ENCODE measurements around the gene COL5A1. TPM values are rescaled to one million over a fixed set of nuclear protein-coding genes. Genes with fewer than 3 reads are reported as not detected.

Gene COL5A1
- total RNA-seq, 1 donor from 2014 or later: 6.1 TPM

- H3K79me2 ChIP-seq (ENCODE audit: low read depth): no peaks in the 10 kb centered on the region
- H3K36me3 ChIP-seq: no peaks in the 10 kb centered on the region
- no peaks in the 10 kb centered on the region for H3K27me3 ChIP-seq
- no peaks in the 10 kb centered on the region for H4K20me1 ChIP-seq (ENCODE audit: low read depth)
- H3K9me3 Mint-ChIP-seq: no peaks in the 10 kb centered on the region
- H3K27ac ChIP-seq: no peak overlapping the region
- no peak overlapping the region for H3K4me3 ChIP-seq
- H2AFZ ChIP-seq (replicated peaks): no peak overlapping the region
- H3K9me3 ChIP-seq (ENCODE audit: low read depth): no peaks in the 10 kb centered on the region
- H3K4me2 ChIP-seq: no peak overlapping the region
- H3K4me1 Mint-ChIP-seq: peaks cover 12% of the 10 kb centered on the region
- H3K4me1 ChIP-seq: no peaks in the 10 kb centered on the region
- H3K4me3 Mint-ChIP-seq: no peak overlapping the region
- H3K27ac Mint-ChIP-seq: no peak overlapping the region
- peak; percentile 13 for DNase-seq (ENCODE audit: low spot score)
- no peak overlapping the region for H3K9ac ChIP-seq
- H3F3A ChIP-seq (ENCODE audit: low read depth): no peaks in the 10 kb centered on the region
- peaks cover 6% of the 10 kb centered on the region for H3K27me3 Mint-ChIP-seq (ENCODE audit: insufficient read depth, low read depth)
- no peak for TF ChIP-seq EZH2 (IDR thresholded peaks at IDR 0.05)
- TF ChIP-seq EZH2phosphoT487 (IDR thresholded peaks at IDR 0.05): no peak
- no peak for TF ChIP-seq CTCF (IDR thresholded peaks at IDR 0.05)
- no peaks in the 10 kb centered on the region for H3K36me3 Mint-ChIP-seq
Observed at GRCh38 chr9:134707731-134708671, 66.4 kb downstream of the COL5A1 start.

- no peaks in the 10 kb centered on the region for H3F3A ChIP-seq (ENCODE audit: low read depth)
- no peaks in the 10 kb centered on the region for H3K4me1 ChIP-seq
- TF ChIP-seq CTCF (IDR thresholded peaks at IDR 0.05): no peak
- peak overlapping the region; percentile 86 for H3K27ac Mint-ChIP-seq
- H3K36me3 ChIP-seq: no peaks in the 10 kb centered on the region
- H3K27me3 ChIP-seq: no peaks in the 10 kb centered on the region
- no peaks in the 10 kb centered on the region for H3K9me3 Mint-ChIP-seq
- DNase-seq (ENCODE audit: low spot score): no peak
- H3K9ac ChIP-seq: no peak overlapping the region
- no peaks in the 10 kb centered on the region for H3K36me3 Mint-ChIP-seq
- H3K9me3 ChIP-seq (ENCODE audit: low read depth): no peaks in the 10 kb centered on the region
- peaks cover 6% of the 10 kb centered on the region for H3K27me3 Mint-ChIP-seq (ENCODE audit: insufficient read depth, low read depth)
- no peaks in the 10 kb centered on the region for H3K79me2 ChIP-seq (ENCODE audit: low read depth)
- H3K4me3 ChIP-seq: no peak overlapping the region
- no peaks in the 10 kb centered on the region for H4K20me1 ChIP-seq (ENCODE audit: low read depth)
- no peak overlapping the region for H3K4me3 Mint-ChIP-seq
- no peak overlapping the region for H3K4me2 ChIP-seq
- H2AFZ ChIP-seq (replicated peaks): no peak overlapping the region
- peaks cover 12% of the 10 kb centered on the region for H3K4me1 Mint-ChIP-seq
- H3K27ac ChIP-seq: no peak overlapping the region
Observed at GRCh38 chr9:134708672-134709038, 67.1 kb downstream of the COL5A1 start.

- no peaks in the 10 kb centered on the region for H3K36me3 Mint-ChIP-seq
- Histone ChIP-seq H3K4me1 (no peaks in the 10 kb centered on the region), H2AFZ (replicated peaks) (no peak overlapping the region), H3K4me2 (no peak overlapping the region), H3F3A (ENCODE audit: low read depth) (no peaks in the 10 kb centered on the region), H4K20me1 (ENCODE audit: low read depth) (no peaks in the 10 kb centered on the region), H3K27me3 (no peaks in the 10 kb centered on the region), H3K36me3 (no peaks in the 10 kb centered on the region), H3K9ac (no peak overlapping the region), H3K79me2 (ENCODE audit: low read depth) (no peaks in the 10 kb centered on the region), H3K4me3 (no peak overlapping the region), H3K9me3 (ENCODE audit: low read depth) (no peaks in the 10 kb centered on the region), H3K27ac (no peak overlapping the region)
- peaks cover 6% of the 10 kb centered on the region for H3K4me1 Mint-ChIP-seq
- no peak for DNase-seq (ENCODE audit: low spot score)
- H3K4me3 Mint-ChIP-seq: no peak overlapping the region
- H3K9me3 Mint-ChIP-seq: peaks cover 5% of the 10 kb centered on the region
- H3K27ac Mint-ChIP-seq: no peak overlapping the region
- peaks cover 6% of the 10 kb centered on the region for H3K27me3 Mint-ChIP-seq (ENCODE audit: insufficient read depth, low read depth)
- no peak for TF ChIP-seq EZH2 (IDR thresholded peaks at IDR 0.05)
- no peak for TF ChIP-seq EZH2phosphoT487 (IDR thresholded peaks at IDR 0.05)
- TF ChIP-seq CTCF (IDR thresholded peaks at IDR 0.05): no peak
Observed at GRCh38 chr9:134709512-134710270, 68.1 kb downstream of the COL5A1 start.
